GM19328 (cell line): ENCODE measurements around the gene BAD.
"Not testable (repeated sequence)": the region's sequence is repeated elsewhere in the genome, so short reads cannot be mapped to it uniquely, and the experiment has no call there.

Source experiments
- ATAC-seq: cut with Tn5 transposase; IDR thresholded peaks from one replicate; pipeline ENCODE4 v1.9.1; 2021; ENCODE audit warnings: mild to moderate bottlenecking, moderate library complexity; ENCODE audit not compliant: unreplicated experiment

The BAD gene

GRCh38 chr11:64246871-64247728, 37.4 kb downstream of the BAD start, which contains the start of gene PPP1R14B:
Gene PPP1R14B, minus strand, starts transcription at chr11:64246943. Its CDS starts 270 bp downstream, at chr11:64246673.
- ATAC-seq, result no peak

- not testable (repeated sequence) for ATAC-seq
Observed at GRCh38 chr11:64246621-64246870, 37.9 kb downstream of the BAD start.

- no peak for ATAC-seq
Observed at GRCh38 chr11:64245797-64246620, 38.5 kb downstream of the BAD start.

- ATAC-seq, result no peak
Observed at GRCh38 chr11:64245401-64245796, 39.1 kb downstream of the BAD start.

- no peak for ATAC-seq
Observed at GRCh38 chr11:64244966-64245365, 39.5 kb downstream of the BAD start.

- no peak for ATAC-seq
Observed at GRCh38 chr11:64244107-64244506, 40.4 kb downstream of the BAD start.

GRCh38 chr11:64243236-64243854, 41.1 kb downstream of the BAD start:
- ATAC-seq, result no peak

- peak; percentile 2 for ATAC-seq
Observed at GRCh38 chr11:64241491-64242374, 42.7 kb downstream of the BAD start.

GRCh38 chr11:64241241-64241490, 43.3 kb downstream of the BAD start:
- ATAC-seq, result peak; percentile 74

GRCh38 chr11:64240435-64241240, 43.8 kb downstream of the BAD start, which contains the start of gene FKBP2:
Gene FKBP2, plus strand, starts transcription at chr11:64241095. Its CDS starts 1,293 bp downstream, at chr11:64242388.
- peak; percentile 56 for ATAC-seq

GRCh38 chr11:64239662-64240434, 44.6 kb downstream of the BAD start:
- ATAC-seq, result no peak

- no peak for ATAC-seq
Observed at GRCh38 chr11:64238999-64239398, 45.5 kb downstream of the BAD start.

GRCh38 chr11:64238076-64238475, 46.4 kb downstream of the BAD start:
- no peak for ATAC-seq

GRCh38 chr11:64237484-64237951, 46.9 kb downstream of the BAD start:
- no peak for ATAC-seq

GRCh38 chr11:64235437-64236161, 48.9 kb downstream of the BAD start:
- ATAC-seq, result no peak

GRCh38 chr11:64234647-64235379, 49.7 kb downstream of the BAD start:
- ATAC-seq, result no peak

- no peak for ATAC-seq
Observed at GRCh38 chr11:64233913-64234586, 50.4 kb downstream of the BAD start, which contains the start of gene VEGFB. Gene VEGFB, plus strand, starts transcription at chr11:64234584. Its CDS starts 250 bp downstream, at chr11:64234834.
